IMR-90 (cell line): ENCODE measurements around the gene PCDHA11. TPM values are rescaled to one million over a fixed set of nuclear protein-coding genes. Genes with fewer than 3 reads are reported as not detected.
"Not testable (repeated sequence)": the region's sequence is repeated elsewhere in the genome, so short reads cannot be mapped to it uniquely, and the experiment has no call there.

Experiments used
- ATAC-seq: fragments of 200-7000 bp; cut with Tn5 transposase; 2 replicates; pipeline ENCODE4 v1.9.1; 2020; ENCODE audit warnings: low read depth, mild to moderate bottlenecking, moderate library complexity
- BruUV-seq: library from RNA; stranded (reverse); fragments of 400-500 nt; replicated peaks from 2 replicates; lab custom pipeline; 2021; lab: Mats Ljungman, UMichigan
- CTCF ChIA-PET: fragments of 300-600 bp; formaldehyde crosslinking; extraction: SDS; loops from one replicate; lab custom pipeline; 2021; ENCODE audit warnings: antibody characterized with exemption; lab: Yijun Ruan, JAX
- POLR2A ChIA-PET: fragments of 300-600 bp; sonication (Branson Sonifier 250); formaldehyde crosslinking; loops from one replicate; lab custom pipeline; 2022; ENCODE audit warnings: antibody characterized with exemption; ENCODE audit not compliant: unreplicated experiment; lab: Charles Lee
- DNase-seq: peaks from one replicate; pipeline ENCODE4 v3.0.0; 2013
- H2AFZ ChIP-seq: replicated peaks from 2 replicates; pipeline ENCODE3; 2013; ENCODE audit warnings: low read length, mild to moderate bottlenecking; ENCODE audit not compliant: poor library complexity
- H2AK5ac ChIP-seq: 2 replicates; pipeline ENCODE4 v1.6.1; 2013; ENCODE audit warnings: low read depth, low read length, inconsistent platforms
- H2AK9ac ChIP-seq: replicated peaks from 2 replicates; pipeline ENCODE3; 2013; ENCODE audit warnings: mild to moderate bottlenecking, low read depth, low read length, moderate library complexity; ENCODE audit not compliant: poor library complexity
- H2BK120ac ChIP-seq: 2 replicates; pipeline ENCODE4 v1.6.1; 2013; ENCODE audit warnings: low read depth, low read length, inconsistent platforms
- H2BK15ac ChIP-seq: 3 replicates; pipeline ENCODE4 v1.6.1; 2013; ENCODE audit warnings: low read depth, low read length, inconsistent platforms
- H2BK20ac ChIP-seq: 2 replicates; pipeline ENCODE4 v1.6.1; 2013; ENCODE audit warnings: low read depth, mild to moderate bottlenecking, inconsistent platforms, low read length, moderate library complexity
- H2BK5ac ChIP-seq: 2 replicates; pipeline ENCODE4 v1.6.1; 2013; ENCODE audit warnings: mild to moderate bottlenecking, low read depth, low read length, inconsistent platforms; ENCODE audit not compliant: poor library complexity, severe bottlenecking
- H3K14ac ChIP-seq: replicated peaks from 2 replicates; pipeline ENCODE4 v1.6.1; 2013; ENCODE audit warnings: low read depth, low read length, inconsistent platforms
- H3K18ac ChIP-seq: 2 replicates; pipeline ENCODE4 v1.6.1; 2013; ENCODE audit warnings: low read depth, low read length, control low read depth
- H3K23ac ChIP-seq: 2 replicates; pipeline ENCODE4 v1.6.1; 2013; ENCODE audit warnings: low read depth, low read length, inconsistent platforms
- H3K27ac ChIP-seq: 2 replicates; pipeline ENCODE4 v1.5.1; 2013; ENCODE audit warnings: mild to moderate bottlenecking, control low read depth, low read length; ENCODE audit not compliant: insufficient read depth
- H3K27me3 ChIP-seq: 2 replicates; pipeline ENCODE4 v1.6.1; 2013; ENCODE audit warnings: low read length; ENCODE audit not compliant: control insufficient read depth, insufficient read depth
- H3K36me3 ChIP-seq: 2 replicates; pipeline ENCODE4 v1.6.1; 2013; ENCODE audit warnings: low read length, mixed read lengths; ENCODE audit not compliant: control insufficient read depth, insufficient read depth
- H3K4ac ChIP-seq: 2 replicates; pipeline ENCODE4 v1.6.1; 2013; ENCODE audit warnings: low read depth, low read length, inconsistent platforms
- H3K4me1 ChIP-seq: 2 replicates; pipeline ENCODE4 v1.6.1; 2013; ENCODE audit warnings: low read length, mixed read lengths; ENCODE audit not compliant: control insufficient read depth, insufficient read depth
- H3K4me2 ChIP-seq: 2 replicates; pipeline ENCODE4 v1.6.1; 2013; ENCODE audit warnings: low read depth, mild to moderate bottlenecking, control low read depth, low read length, moderate library complexity
- H3K4me3 ChIP-seq: 2 replicates; pipeline ENCODE4 v1.5.1; 2013; ENCODE audit warnings: low read depth, mild to moderate bottlenecking, control low read depth, low read length, moderate library complexity; ENCODE audit not compliant: insufficient read depth
- H3K56ac ChIP-seq: 2 replicates; pipeline ENCODE4 v1.6.1; 2013; ENCODE audit warnings: low read length, inconsistent platforms; ENCODE audit not compliant: insufficient read depth; ENCODE audit errors: extremely low read depth
- H3K79me1 ChIP-seq, 2 experiments: 2 replicates each; pipeline ENCODE4 v1.6.1; 2013; ENCODE audit warnings: low read length in 2 of 2, inconsistent platforms in 1 of 2, low read depth in 1 of 2
- H3K9ac ChIP-seq: 2 replicates; pipeline ENCODE4 v1.6.1; 2013; ENCODE audit warnings: low read depth, low read length, control low read depth
- H3K9me1 ChIP-seq: 2 replicates; pipeline ENCODE4 v1.6.1; 2013; ENCODE audit warnings: low read length, inconsistent platforms; ENCODE audit not compliant: insufficient read depth
- H3K9me3 ChIP-seq: 2 replicates; pipeline ENCODE4 v1.6.1; 2013; ENCODE audit warnings: low read length; ENCODE audit not compliant: control insufficient read depth, insufficient read depth
- H4K20me1 ChIP-seq: 2 replicates; pipeline ENCODE4 v1.6.1; 2013; ENCODE audit warnings: low read length, inconsistent platforms; ENCODE audit not compliant: insufficient read depth
- H4K5ac ChIP-seq: 2 replicates; pipeline ENCODE4 v1.6.1; 2013; ENCODE audit warnings: mild to moderate bottlenecking, low read depth, low read length, control low read depth
- H4K8ac ChIP-seq, 2 experiments: 2 replicates each; pipeline ENCODE4 v1.6.1; 2013; ENCODE audit warnings: low read depth in 2 of 2, low read length in 2 of 2, control low read depth in 1 of 2, inconsistent platforms in 1 of 2
- H4K91ac ChIP-seq: 2 replicates; pipeline ENCODE4 v1.6.1; 2013; ENCODE audit warnings: low read depth, low read length, inconsistent platforms; ENCODE audit not compliant: insufficient read depth
- RCOR1 ChIP-seq: IDR thresholded peaks from 2 replicates; pipeline ENCODE4 v1.6.1; 2012; ENCODE audit warnings: mild to moderate bottlenecking, low read length, improper control_type of control experiment; ENCODE audit not compliant: insufficient replicate concordance
- WGBS, 2 experiments: methylation state at CpG; one replicate each; pipeline versions ENCODE4 v1.1.5 to v1.1.7; 2013; ENCODE audit warnings: missing lambda C conversion rate in 2 of 2; ENCODE audit not compliant: insufficient read length in 1 of 2; ENCODE audit errors: extremely low coverage in 2 of 2; 5-methylcytosine and 5-hydroxymethylcytosine counted together
- dilution Hi-C: fragments of 300-500 bp; cut with HindIII; formaldehyde crosslinking; loops from one replicate; pipeline ENCODE4 v1.14.3; 2018; ENCODE audit warnings: low sequenced_read_pairs; ENCODE audit not compliant: unreplicated experiment
- in situ Hi-C: fragments of 300-500 bp; cut with MboI; formaldehyde crosslinking; loops from 3 replicates; pipeline ENCODE4 v1.14.3; 2019; ENCODE audit warnings: low sequenced_read_pairs, inconsistent platforms, mixed read lengths
- intact Hi-C: fragments of 100-400 bp; cut with micrococcal nuclease; formaldehyde crosslinking; loops from 2 replicates; pipeline ENCODE4 v1.10.0; 2022
- polyA plus RNA-seq, 3 experiments: library from polyadenylated mRNA; depleted of rRNA; stranded (reverse); fragments of >200 nt; gene quantifications; 2 replicates each; pipeline ENCODE4 v1.2.3, GENCODE V29; 2012; ENCODE audit warnings: low replicate concordance in 1 of 3
- total RNA-seq: library from RNA; depleted of rRNA; stranded (reverse); fragments of >200 nt; gene quantifications from 2 replicates; pipeline ENCODE4 v1.2.3, GENCODE V29; 2012
- TF ChIP-seq, protein P1 (sequence below): conservative IDR thresholded peaks from 2 replicates; pipeline ENCODE4 v1.5.1; 2012; ENCODE audit warnings: mild to moderate bottlenecking, low read depth, low read length, improper control_type of control experiment

The PCDHA11 gene
- total and polyA plus RNA-seq, 2 of the 4 experiments (the other 2 are of a cell fraction), result under 0.01 TPM; not detected in 1

DNA sequence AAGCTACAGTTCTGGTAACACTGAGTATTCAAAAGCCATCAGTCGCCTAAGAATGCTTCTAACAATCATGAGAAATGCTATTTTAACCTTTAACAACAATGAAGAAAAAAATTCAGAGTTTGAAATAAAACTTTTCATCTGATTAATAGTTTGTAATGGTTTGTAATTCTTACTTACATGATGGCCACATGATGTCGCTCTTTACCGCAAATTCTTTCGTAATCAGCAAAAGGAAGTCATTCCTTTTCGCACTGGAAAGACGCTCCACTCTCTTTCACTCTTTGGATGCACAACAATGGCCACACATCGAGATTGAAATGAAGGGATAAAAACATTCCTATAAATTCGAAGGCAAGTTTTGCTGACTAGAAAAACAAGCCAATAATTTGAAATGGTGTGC is 34.8 kb upstream of the PCDHA11 start, which contains the start of gene PCDHA7:
Gene PCDHA7, plus strand, starts transcription at position 277 of the 400 bp plus-strand sequence. Its CDS starts 115 bp downstream, at position 392.
- Histone ChIP-seq H3K9me1 (no peaks in the 10 kb centered on the region), H2AK9ac (no peak within 1 kb of the TSS), H3K36me3 (no peaks in the 10 kb centered on the region), H4K8ac (no peak within 1 kb of the TSS), H3K56ac (no peak within 1 kb of the TSS), H3K18ac (no peak within 1 kb of the TSS), H2BK120ac (no peak within 1 kb of the TSS), H2BK15ac (no peak within 1 kb of the TSS), H2BK20ac (no peak within 1 kb of the TSS), H2BK5ac (no peak within 1 kb of the TSS), H2AK5ac (no peak within 1 kb of the TSS), H3K4me1 (no peaks in the 10 kb centered on the region), H3K9ac (no peak within 1 kb of the TSS), H3K14ac (no peak within 1 kb of the TSS), H3K79me1 (no peaks in the 10 kb centered on the region), H2AFZ (peak within 1 kb of the TSS; percentile 49), H4K91ac (no peak within 1 kb of the TSS), H3K27me3 (no peaks in the 10 kb centered on the region), H4K5ac (no peak within 1 kb of the TSS), H3K4me3 (0 out of 2 replicates have a peak within 1 kb of the TSS, but pooled peaks have one; percentile 7), H3K4ac (no peak within 1 kb of the TSS), H4K20me1 (no peaks in the 10 kb centered on the region), H3K23ac (no peak within 1 kb of the TSS), H3K9me3 (peaks cover 22% of the 10 kb centered on the region), H3K27ac (no peak within 1 kb of the TSS), H3K4me2 (no peak within 1 kb of the TSS)
- CTCF ChIA-PET, result no interaction called here
- TF ChIP-seq, protein P1, sequence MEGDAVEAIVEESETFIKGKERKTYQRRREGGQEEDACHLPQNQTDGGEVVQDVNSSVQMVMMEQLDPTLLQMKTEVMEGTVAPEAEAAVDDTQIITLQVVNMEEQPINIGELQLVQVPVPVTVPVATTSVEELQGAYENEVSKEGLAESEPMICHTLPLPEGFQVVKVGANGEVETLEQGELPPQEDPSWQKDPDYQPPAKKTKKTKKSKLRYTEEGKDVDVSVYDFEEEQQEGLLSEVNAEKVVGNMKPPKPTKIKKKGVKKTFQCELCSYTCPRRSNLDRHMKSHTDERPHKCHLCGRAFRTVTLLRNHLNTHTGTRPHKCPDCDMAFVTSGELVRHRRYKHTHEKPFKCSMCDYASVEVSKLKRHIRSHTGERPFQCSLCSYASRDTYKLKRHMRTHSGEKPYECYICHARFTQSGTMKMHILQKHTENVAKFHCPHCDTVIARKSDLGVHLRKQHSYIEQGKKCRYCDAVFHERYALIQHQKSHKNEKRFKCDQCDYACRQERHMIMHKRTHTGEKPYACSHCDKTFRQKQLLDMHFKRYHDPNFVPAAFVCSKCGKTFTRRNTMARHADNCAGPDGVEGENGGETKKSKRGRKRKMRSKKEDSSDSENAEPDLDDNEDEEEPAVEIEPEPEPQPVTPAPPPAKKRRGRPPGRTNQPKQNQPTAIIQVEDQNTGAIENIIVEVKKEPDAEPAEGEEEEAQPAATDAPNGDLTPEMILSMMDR, result peak; percentile 15; the same call in 1 of the 2 replicates
- TF ChIP-seq RCOR1, result no peak
- in situ Hi-C loops (no loop called here), intact Hi-C loops (no loop called here), dilution Hi-C loops (no loop called here)
- BruUV-seq, result no TSS peak
- POLR2A ChIA-PET, result no interaction called here
- DNase-seq (peak; percentile 2), ATAC-seq (no peak)
- WGBS, 2 experiments, result no CpG with 5 or more reads among the region's 8 CpGs

GRCh38 chr5:140834439-140835008 is 34.2 kb upstream of the PCDHA11 start:
- H4K91ac ChIP-seq, H2BK120ac ChIP-seq, H2BK15ac ChIP-seq, H3K18ac ChIP-seq, H4K5ac ChIP-seq, H3K9me1 ChIP-seq, dilution Hi-C loops, H2AK5ac ChIP-seq, H3K4me1 ChIP-seq, H3K27me3 ChIP-seq, H2BK20ac ChIP-seq, H2AK9ac ChIP-seq, H3K36me3 ChIP-seq, H3K4me2 ChIP-seq, DNase-seq, intact Hi-C loops, ATAC-seq, BruUV-seq, H3K79me1 ChIP-seq, H4K20me1 ChIP-seq, CTCF ChIA-PET, H3K4ac ChIP-seq, H3K9ac ChIP-seq, POLR2A ChIA-PET, H3K14ac ChIP-seq, H4K8ac ChIP-seq, in situ Hi-C loops, H3K23ac ChIP-seq, H2BK5ac ChIP-seq, H3K27ac ChIP-seq, H3K56ac ChIP-seq: not testable (repeated sequence)
- WGBS, 2 experiments, result 40% methylated on average over 2 of the region's 38 CpGs; no CpG with 5 or more reads in 1 of the 2 experiments
- Histone ChIP-seq H3K4me3 (0 out of 2 replicates have a peak overlapping the region, but pooled peaks have one; percentile 7), H2AFZ (peak overlapping the region; percentile 49), H3K9me3 (peaks cover 21% of the 10 kb centered on the region)
